Activated CD4-positive, alpha-beta T cell treated with anti-CD3 and anti-CD28 coated beads, Interleukin-2, amount 50 U/mL, for 16 hours (primary cell): ENCODE measurements around the gene HSP90AA1.

Experiments
- DNase-seq: peaks from one replicate; pipeline ENCODE4 v3.0.0-alpha.2; 2020

The HSP90AA1 gene

GRCh38 chr14:102037686-102038085 is 49.2 kb downstream of the HSP90AA1 start:
- DNase-seq: no peak

GRCh38 chr14:102035914-102036313 is 50.9 kb downstream of the HSP90AA1 start:
- DNase-seq: no peak

GRCh38 chr14:102034301-102034700 is 52.5 kb downstream of the HSP90AA1 start:
- no peak for DNase-seq

- no peak for DNase-seq
Measured at GRCh38 chr14:102033241-102033640, 53.6 kb downstream of the HSP90AA1 start.
